ENCODE data around the gene SSMEM1.
"Not testable (repeated sequence)": the region's sequence is repeated elsewhere in the genome, so short reads cannot be mapped to it uniquely, and the experiment has no call there.

The SSMEM1 gene

DNA sequence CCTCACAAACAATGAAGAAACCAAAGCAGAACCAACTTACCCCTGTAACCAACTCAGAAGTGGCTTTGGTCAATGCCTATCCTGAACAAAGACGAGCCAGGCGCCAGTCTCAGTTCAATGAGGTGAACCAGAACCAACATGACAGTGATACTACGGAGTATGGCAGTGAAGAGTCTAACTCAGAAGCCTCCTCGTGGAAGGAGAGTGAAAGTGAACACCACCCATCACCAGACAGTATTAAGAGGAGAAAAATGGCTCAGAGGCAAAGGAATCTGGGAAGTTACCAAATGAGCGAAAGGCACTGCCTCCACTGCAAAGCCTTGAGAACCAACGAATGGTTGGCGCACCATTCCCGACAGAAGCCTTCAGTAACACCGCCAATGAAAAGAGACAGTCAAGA lies 8.4 kb downstream of the SSMEM1 start:
- DNase-seq = no peak

DNA sequence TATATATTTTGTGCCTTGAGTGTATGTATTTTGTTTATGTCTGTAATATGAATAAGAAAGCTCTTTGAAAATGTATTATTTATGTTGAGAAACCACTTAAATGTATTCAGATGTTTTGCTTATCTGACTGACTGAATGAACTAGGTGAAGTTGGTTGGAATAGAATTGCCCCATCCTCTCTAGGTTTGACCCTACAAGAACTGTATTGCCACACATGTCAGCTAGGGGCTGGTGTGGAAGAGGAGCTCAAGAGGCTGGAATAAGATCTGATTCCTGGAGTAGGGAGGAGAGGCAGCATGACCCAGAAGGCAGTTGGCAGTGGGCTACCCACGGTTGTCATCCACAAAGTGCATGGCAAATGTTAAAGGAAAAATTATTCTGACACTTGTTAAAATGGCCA lies 9.1 kb downstream of the SSMEM1 start:
- DNase-seq = no peak

DNA sequence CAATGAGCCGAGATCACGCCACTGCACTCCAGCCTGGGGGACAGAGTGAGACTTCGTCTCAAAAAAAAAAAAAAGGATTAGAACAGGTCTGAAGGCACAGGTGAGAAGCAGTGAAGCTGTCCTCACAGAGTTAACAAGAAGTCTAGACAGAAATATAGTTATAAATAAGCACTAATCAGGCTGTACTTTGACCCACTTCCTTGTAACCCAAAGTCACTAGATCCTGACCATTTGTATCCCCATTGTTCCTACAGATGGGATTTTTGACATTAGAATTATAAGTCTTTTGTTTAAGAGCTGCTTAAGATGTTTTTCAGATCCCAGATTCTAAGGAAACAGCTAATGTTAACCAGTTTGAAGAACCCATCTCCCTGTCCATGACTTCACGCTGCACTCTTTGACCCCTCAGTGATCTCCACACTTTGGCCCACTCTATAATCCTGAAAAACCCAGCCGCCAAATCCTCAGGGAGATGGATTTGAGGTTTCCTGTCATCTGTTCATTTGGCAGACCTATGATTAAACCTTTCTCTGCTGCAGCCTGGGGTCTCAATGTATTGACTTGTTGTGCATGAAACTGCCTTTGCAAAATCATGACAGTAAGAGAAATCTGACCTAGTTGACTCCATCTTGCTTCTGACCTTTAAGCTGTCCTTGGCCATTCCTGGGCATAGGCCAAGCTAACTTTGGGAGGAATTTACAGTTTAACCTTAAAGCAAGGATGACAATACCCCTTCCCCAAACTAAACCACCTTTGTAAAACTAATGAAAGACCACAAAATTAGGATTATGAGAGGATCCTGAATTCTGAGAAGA lies 11.4 kb downstream of the SSMEM1 start:
- DNase-seq = no peak

DNA sequence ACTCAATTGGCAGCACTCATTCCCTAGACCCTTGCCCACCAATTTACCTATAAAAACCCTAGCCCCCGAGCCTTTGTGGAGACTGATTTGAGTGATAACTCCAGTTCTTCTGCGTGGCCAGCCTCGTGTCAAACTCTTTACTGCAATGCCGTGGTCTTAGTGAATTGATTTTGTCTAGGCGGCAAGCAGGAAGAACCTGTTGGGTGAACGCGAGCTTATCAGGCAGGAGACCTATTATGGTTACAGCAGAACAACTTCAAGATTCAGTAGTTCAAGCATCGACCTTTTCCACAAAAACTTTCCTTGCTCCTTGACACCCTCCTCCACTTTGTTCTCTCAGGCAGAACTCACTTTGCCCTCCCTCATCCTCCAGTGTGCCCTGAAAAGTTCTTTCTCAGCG lies 12.2 kb downstream of the SSMEM1 start:
- no peak for DNase-seq

DNA sequence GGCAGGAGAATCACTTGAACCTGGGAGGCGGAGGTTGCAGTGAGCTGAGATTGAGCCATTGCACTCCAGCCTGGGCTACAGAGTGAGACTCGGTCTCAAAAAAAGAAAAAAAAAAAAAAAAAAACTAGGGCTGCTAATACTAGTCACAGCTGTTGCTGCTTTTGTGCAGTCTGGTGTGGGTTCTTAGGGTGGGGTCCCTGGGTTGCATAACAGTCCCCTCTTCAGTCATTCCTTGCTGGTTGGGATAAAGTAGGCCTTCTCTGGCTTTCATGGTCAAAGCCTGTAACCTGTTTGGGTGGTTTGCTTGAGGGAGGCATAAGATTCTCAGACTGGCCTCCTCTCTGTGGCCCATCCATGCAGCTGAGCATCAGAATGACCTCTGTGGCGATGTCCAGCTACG lies 14.1 kb downstream of the SSMEM1 start:
- no peak for DNase-seq

- DNase-seq = no peak
Measured at GRCh38 chr7:130223646-130224045, 16.0 kb downstream of the SSMEM1 start.

DNA sequence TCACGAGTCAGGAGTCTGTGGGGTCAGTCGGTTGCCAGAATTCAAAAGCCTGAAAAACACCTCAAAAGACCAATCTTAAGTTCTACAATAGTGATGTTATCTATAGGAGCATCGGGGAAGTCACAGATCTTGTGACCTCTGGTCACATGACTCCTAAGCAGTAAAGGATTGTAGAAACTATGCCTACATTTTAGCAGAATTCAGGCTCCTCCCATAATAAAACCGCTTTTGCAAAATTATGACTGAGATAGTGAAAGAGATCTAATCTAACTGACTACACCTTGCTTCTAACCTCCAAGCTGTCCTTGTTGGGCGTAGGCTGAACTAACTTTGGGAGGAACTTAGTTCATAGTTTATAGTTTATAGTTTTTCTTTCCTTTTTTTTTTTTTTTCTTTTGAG lies 16.6 kb downstream of the SSMEM1 start:
- DNase-seq = no peak

DNA sequence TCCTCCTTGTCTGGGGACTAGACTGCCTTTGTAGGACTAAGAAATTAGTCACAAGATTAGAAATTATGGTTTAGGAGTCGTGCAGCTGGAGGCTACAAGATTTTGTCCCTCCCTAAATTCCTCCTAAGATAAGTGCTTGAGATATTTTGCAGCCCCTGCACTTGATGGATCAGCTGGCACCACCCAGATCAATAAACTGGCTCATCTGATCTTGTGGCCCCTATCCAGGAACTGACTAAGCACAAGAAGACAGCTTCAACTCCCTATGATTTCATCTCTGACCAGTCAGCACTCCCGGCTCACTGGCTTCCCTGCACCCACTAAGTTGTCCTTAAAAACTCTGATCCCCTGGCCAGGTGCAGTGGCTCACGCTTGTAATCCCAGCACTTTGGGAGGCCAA lies 17.3 kb downstream of the SSMEM1 start:
- DNase-seq = not testable (repeated sequence)

DNA sequence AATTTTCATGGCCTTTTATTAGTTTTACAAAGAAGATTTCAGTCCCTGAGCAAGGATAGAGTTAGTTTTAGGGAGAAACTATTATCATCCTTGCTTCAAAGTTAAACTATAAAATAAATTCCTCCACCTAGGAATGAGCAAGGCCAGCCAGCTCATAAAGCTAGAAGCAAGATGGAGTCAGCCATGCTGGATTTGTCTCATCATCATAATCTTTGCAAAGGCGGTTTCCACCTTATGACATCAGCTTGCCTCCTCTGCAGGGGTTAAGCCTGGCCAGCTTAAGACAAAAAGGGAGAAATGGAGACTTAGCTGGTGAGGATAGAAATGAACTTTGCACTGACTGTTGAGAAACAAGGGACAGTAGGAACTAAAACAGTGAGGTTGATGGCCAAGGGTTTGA lies 18.7 kb downstream of the SSMEM1 start:
- no peak for DNase-seq

DNA sequence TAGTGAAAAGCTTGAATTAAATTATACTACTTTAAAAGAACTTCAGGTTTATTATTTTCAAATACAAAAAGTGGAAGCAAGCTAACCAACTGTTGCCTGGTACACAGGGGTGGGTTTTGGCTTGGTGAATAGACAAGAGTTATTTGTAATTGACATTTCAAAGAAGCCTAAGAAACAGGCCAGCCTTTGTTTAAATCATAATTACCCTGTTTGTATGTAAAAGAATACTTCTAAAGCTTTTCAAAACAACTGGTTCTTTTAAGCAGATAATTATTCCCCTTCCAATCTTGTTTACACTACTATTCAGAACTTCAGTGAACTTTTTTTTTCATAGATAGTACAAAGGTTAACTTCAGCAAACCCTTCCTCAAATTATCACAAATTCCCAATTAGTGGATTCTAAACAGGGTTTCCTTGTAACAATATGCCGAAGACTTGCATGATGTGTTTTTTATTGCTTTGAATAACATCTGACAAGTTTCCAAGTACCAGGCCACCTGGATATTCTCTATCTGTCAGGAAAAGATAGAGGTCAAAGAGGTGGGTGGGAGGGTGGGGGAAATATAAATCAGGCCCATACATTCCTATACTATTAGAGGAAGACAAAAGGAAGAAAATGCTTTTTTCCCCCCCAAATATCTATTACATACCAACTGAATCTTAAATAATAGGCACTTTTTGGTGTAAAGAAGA lies 20.4 kb downstream of the SSMEM1 start:
- DNase-seq = no peak

- DNase-seq = no peak
Measured at GRCh38 chr7:130228840-130229502, 21.3 kb downstream of the SSMEM1 start.

DNA sequence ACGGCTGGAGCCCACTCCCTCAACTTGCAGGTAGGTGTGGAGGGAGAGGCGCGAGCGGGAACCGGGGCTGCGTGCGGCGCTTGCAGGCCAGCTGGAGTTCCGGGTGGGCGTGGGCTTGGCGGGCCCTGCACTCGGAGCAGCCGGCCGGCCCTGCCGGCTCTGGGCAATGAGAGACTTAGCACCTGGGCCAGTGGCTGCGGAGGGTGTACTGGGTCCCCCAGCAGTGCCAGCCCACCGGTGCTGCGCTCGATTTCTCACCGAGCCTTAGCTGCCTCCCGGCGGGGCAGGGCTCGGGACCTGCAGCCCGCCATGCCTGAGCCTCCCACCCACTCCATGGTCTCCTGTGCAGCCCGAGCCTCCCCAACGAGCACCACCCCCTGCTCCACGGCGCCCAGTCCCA lies 22.3 kb downstream of the SSMEM1 start:
- DNase-seq = not testable (repeated sequence)

DNA sequence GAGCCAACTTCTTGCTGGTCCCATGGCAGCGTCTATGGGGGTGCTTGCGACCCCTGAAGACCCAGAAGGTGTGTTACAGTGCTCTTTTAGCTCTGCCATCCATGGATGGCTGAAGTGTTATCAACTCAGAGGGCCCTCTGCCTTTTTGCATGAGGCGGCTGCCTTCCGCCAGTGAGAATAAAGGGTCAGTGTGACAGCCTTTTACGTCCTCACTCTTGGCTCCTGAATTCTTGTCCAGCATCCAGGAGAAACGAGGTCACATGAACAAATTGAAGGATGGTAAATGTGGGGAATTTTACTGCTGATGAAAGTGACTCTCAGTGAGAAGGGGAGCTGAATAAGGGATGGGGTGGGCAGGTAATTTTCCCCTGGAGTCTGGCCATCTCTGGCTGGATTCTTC lies 24.1 kb downstream of the SSMEM1 start:
- no peak for DNase-seq

DNA sequence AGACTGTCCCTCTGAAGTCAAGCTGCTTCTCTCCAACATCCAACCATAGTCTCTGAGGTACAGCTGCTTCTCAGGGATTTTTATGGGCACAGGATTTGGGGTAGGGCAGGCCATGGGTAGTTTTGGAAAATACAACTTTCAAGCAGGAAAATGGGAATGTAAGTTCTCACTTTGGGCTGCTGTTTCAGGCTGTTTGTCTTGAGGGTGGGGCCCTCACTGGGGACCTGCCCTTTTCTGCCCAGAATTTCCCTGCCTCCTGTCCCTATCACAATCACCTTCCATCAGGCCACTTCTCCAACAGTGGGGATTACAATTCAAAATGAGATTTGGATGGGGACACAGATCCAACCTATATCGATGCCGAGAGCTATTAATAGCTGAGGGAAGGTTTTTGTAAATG lies 24.5 kb downstream of the SSMEM1 start:
- DNase-seq = no peak

- DNase-seq = no peak
Measured at GRCh38 chr7:130234078-130234477, 26.4 kb downstream of the SSMEM1 start.

GRCh38 chr7:130236361-130236760 lies 28.7 kb downstream of the SSMEM1 start:
- not testable (repeated sequence) for DNase-seq

DNA sequence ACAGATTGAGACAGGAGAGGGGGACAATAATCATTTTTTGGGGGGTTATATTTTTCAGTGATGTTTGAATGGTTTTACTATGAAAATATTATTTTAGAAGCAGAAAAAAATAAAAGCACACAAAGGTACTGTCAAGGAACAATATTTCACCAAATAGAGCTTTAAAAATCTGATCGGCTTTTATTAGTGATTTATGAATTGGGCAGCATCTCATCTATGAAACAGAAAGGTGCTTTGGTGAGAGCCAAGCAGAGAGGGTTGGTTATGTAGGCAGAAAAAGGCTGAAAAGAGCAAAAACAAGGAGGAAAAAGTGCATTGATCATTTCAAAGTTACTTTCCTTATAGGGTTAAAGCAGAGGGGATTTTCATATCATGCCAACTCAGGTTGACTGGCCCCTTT lies 32.6 kb downstream of the SSMEM1 start:
- DNase-seq = no peak

GRCh38 chr7:130242198-130243014 lies 34.7 kb downstream of the SSMEM1 start:
- peak; percentile 38 for DNase-seq

- not testable (repeated sequence) for DNase-seq
Measured at GRCh38 chr7:130243486-130243885, 35.8 kb downstream of the SSMEM1 start.

DNA sequence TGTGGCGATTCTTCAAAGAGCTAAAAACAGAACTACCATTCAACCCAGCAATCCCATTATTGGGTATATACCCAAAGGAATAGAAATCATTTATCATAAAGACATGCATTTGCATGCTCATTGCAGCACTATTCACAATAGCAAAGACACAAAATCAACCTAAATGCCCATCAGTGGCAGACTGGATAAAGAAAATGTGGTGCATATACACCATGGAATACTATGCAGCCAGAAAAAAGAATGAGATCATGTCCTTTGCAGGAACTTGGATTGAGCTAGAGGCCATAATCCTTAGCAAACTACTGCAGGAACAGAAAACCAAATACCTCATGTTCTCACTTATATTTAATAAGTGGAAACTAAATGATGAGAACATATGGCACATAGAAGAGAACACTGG lies 38.8 kb downstream of the SSMEM1 start:
- DNase-seq = not testable (repeated sequence)

DNA sequence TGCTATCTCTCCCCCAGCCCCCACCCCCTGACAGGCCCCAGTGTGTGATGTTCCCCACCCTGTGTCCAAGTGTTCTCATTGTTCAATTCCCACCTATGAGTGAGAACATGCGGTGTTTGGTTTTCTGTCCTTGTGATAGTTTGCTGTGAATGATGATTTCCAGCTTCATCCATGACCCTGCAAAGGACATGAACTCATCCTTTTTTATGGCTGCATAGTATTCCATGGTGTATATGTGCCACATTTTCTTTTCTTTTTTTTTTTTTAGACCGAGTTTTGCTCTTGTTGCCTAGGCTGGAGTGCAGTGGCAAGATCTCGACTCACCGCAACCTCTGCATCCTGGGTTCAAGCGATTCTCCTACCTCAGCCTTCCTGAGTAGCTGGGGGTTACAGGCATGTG lies 41.2 kb downstream of the SSMEM1 start:
- not testable (repeated sequence) for DNase-seq

- not testable (repeated sequence) for DNase-seq
Measured at GRCh38 chr7:130249626-130250025, 42.0 kb downstream of the SSMEM1 start.

GRCh38 chr7:130254555-130254954 lies 46.9 kb downstream of the SSMEM1 start:
- DNase-seq = no peak
